AG20443 (cell line): ENCODE data around the gene TAF15.

Source experiments
- DNase-seq: peaks from one replicate; pipeline ENCODE4 v3.0.0; 2012; ENCODE audit warnings: low spot score, mixed read lengths

TAF15 gene

DNA sequence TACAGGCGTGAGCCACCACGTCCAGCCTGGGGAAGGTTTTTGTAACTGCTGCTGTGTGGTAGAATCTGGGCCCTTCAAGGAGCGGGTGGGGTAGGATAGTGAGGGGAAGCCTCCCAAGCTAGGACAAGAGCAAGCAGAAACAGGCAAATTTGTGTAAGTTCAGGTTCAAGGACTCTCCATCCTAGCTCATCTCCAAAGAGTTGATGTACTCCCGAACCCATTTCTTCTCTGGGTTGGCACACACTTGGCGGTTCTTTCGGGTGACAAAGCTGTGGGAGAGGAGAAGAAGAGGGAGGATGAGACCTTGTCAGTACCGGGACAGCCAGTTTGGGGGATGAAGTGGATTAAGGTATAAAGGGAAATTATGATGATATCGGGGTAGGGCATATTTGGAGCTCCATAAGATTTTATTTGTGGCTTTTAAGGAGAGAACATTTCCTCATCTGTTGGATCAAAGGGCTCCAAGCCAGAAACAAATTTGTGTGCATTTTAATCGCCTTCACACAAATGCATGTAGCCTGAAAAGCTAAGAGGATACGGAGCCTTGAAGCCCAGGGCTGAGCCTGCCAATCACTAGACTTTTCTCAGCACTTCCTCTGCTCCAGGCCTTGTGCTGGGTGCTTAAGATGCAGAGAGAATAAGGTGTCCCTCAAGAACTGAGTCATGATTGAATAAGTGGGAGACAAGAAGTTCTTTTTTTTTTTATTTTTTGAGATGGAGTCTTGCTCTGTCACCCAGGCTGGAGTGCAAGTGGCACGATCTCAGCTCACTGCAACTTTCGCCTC lies 63.1 kb downstream of the TAF15 start:
- DNase-seq, result no peak

DNA sequence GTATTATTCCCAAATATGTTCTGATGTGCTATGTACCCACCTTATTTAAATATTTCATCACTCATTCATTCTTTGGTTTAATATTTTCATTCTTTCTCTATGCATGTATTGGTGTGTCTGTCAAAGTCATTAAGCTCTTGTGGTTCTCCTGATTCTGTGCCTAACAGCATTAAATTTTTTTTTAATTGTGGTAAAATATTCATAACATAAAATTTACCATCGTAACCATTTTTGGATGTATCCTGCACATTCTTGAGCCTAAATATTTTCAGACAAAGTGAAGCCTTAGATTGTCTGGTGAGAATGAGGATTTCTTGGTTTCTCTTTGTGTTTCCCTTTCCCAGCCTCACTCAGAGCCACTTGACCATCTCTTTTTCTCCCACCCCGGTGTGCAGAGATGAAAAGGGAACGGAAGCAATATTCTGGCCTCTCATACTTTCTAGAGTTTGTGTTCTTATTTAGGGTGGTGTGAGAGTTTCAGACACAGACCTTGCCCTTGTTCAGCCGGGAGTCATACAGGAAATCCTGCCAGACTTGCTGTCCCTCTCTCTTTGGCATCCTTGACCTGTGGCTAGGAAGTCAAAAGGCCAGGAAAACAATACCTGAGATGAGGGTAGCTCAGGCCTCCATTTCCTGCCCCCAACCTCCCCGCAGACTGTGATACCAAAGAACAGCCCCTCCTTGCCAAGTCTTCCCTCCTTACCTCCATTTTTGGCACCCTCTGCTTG lies 66.0 kb downstream of the TAF15 start:
- no peak for DNase-seq

DNA sequence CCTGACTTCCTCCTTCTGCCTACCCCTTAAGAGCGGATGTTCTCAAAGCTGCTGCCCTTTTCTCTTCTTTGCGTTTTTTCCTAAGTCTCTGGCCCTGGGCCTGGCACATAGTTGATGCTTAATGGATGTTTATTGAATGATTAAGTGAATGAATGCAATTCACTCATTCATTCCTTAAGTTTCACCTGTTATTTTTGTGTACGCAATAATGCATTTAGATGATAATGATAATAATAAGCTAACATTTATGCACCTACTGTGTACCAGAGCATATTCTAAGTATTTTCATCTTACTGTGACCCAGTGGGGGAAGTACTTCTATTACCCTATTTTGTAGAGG lies 66.5 kb downstream of the TAF15 start:
- no peak for DNase-seq

DNA sequence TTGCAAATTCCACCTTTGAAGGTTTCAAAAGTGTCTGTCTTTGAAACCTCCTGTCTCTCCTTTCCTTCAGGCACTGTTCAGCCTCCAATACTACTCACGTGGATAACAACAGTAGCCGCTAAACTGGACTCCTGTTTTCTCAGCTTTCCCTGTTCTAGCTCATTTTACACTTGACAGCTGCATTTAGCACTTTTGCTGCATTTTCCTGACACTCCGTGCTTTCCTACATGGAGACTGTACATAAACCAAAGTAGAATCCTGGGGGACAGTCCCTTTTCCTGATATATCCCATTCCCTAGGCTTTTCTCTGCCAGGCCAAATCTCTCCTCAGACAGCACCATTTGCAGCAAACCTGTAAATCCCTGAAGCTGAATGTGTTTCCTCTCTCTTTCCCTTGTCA lies 67.2 kb downstream of the TAF15 start:
- DNase-seq, result no peak

DNA sequence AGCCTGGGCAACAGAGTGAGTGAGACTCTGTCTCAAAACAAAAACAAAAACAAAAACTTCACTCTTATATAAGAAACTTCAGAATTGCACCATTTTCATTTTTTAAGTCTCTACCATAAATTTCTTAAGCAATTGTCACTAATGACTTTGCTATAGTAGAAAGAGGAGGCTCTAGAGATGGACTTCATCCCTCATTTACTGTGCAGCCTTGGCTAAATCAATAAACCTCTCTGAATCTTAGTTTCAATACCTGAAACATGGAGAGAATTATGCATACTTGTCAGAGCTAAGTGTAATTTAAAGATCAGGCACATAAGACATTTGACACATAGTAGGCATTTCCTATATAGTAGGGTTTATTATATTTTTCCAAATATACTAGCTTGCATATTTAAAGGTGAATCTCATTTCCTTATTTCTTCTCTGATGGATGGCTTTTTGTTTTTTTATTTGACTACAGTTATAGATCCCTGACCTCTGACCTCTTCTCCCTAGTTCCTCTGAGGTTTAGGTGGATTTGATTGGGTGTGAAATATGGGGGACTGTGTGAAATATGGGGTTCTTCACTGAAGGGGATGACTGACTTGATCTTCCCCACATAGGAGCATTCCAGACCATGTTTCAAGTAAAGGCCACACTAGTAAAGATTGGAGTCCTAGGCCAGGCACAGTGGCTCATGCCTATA lies 68.2 kb downstream of the TAF15 start:
- DNase-seq, result no peak

DNA sequence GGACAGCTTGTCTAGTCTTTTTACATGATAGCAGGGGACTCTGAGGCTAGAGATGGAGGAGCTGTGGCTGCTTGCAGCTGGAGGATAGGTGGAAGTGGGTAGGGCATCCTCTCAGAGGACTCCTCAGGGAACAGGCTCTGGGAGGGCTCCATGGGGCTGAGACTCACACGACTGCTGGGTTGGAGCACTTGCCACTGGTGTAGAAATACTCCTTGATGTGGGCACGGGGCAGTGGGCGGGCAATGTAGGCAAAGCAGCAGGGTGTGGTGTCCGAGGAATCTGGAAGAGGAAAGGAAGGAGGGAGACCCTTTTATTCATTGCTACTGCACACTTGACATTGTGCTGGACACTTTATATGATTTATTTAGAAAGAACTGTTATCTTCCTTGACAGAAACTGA lies 69.1 kb downstream of the TAF15 start:
- DNase-seq, result no peak

DNA sequence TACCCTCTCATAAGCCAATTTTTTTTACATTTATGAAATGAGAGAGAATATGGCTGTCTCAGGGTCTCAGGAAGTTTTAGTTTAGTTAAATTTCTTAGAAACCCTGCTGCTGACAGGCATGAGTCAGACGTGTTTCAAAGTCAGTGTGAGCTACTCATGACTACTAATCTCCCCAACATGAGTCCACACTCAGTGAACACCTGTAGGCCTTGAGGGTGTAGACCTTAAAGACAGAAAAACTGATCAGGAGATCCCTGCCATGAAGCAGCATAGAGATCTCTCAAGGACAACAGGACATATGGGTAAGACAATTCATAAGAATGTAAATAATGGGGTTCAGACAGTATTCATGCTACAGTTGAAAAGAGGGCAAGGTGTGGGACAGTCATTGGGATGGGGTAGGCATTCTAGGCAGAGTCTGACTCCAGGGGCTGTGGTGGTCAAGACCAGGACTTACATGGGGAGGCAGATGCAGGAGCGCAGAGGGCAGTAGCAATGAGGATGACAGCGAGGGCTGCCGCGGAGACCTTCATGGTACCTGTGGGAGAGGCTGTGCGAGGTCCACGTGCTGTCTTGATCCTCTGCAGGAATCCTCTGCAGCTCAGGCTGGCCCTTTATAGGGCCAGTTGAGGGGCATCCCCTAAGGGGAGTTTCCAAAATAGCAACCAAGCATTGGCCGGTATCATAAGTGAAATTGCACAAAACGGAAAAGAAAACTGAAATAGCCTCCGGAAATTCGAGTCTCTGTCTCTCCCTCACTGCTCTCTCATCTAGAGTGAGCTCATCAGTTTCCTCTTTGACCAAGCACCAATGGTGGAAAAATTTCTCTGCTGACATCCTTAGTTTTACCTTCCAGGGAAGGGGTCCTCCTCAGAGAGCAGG lies 70.7 kb downstream of the TAF15 start, which contains the start of gene CCL5:
TSS of gene CCL5 (minus strand) at position 588 of the 882 bp plus-strand sequence.
- DNase-seq, result no peak

DNA sequence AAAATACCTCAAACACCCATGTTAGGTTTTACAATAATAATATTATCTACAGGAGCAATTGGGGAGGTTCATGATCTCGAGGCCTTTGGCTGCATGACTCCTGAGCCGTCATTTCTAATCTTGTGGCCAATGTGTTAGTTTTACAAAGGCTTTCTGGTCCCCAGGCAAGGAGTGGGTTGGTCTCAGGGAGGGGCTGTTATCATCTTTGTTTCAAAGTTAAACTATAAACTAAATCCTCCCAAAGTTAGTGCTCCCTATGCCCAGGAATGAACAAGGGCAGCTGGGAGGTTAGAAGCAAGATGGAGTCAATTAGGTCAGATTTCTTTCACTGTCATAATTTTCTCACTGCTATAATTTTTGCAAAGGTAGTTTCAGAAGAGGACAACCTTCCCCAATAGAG lies 80.0 kb downstream of the TAF15 start:
- no peak for DNase-seq

DNA sequence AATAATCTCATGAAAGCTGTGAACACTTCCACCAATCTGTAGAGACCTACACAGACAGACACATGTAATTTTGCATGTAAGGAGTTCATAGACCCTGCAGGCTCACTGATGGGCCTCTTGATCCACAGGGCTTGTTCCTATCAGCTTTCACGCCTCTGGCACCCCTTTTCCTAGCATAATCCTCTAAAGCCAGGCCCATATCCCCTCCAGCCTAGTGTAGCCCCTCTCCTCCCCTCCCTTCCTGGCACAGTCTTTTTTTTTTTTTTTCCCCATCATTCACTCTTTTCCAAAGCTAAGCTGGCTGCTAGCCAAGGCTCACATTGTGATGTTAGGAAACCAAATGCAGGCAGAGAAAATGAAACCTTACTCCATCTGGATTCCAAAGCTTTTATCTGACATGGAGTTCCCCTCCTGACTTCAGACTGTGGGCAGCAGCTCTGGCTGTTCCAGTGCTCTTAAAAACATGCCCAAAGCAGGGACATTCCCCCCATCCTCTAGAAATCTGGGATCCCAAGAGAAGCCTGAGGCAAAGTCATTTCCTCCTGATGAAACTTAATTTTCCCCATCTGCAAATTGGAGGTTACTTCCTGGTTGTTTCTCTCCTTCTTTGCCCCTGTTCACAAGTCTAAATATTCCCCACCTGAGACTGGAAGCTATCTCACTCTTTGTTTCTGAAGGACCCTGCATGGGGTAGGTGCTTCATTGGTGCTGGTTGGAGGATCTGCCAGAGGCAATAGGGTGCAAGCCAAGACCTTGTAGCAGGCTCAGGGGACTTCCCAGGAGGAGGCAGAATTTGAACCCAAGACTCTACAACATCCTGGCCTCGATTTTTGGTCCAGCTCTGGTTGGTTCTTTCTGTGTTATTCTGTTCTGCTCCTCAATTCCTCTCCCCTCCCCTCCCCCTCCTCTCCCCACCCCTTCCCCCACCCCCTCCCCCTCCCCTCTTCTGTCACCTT lies 80.8 kb downstream of the TAF15 start:
- DNase-seq, result no peak

DNA sequence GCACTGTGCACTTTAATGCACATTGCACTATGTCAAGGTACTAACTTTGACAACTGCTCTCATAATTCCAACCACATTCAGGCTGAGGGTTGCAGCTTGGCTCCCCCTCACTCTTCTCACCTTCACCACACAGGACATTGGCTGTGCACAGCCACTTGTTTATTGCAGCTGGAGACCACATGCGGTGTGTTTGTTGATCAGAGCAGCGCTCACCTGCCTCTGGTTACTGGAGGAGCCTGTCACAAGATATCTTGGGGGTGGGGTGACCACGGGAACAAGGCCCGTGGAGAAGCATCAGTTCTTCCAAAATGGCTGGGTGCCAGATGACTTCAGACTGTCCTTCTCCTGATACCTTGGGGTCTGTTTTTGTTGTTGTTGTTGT lies 81.5 kb downstream of the TAF15 start:
- DNase-seq, result no peak

DNA sequence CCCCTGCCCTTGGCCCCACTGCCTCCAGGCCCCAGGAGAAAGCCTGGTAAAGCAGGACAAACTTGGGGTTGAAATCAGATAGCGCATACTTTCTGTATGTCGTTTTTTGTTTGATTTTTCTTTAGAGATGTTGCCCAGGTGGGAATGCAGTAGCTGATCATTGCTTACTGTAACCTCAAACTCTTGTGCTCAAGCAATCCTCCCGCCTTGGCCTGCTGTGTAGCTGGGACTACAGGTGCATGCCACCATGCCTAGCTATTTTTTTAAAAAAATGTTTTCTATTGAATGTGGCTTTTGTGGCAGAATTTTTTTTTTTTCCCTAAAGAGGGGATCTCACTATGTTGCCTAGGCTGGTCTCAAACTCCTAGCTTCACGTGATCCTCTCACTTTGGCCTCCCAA lies 82.0 kb downstream of the TAF15 start:
- DNase-seq, result no peak

DNA sequence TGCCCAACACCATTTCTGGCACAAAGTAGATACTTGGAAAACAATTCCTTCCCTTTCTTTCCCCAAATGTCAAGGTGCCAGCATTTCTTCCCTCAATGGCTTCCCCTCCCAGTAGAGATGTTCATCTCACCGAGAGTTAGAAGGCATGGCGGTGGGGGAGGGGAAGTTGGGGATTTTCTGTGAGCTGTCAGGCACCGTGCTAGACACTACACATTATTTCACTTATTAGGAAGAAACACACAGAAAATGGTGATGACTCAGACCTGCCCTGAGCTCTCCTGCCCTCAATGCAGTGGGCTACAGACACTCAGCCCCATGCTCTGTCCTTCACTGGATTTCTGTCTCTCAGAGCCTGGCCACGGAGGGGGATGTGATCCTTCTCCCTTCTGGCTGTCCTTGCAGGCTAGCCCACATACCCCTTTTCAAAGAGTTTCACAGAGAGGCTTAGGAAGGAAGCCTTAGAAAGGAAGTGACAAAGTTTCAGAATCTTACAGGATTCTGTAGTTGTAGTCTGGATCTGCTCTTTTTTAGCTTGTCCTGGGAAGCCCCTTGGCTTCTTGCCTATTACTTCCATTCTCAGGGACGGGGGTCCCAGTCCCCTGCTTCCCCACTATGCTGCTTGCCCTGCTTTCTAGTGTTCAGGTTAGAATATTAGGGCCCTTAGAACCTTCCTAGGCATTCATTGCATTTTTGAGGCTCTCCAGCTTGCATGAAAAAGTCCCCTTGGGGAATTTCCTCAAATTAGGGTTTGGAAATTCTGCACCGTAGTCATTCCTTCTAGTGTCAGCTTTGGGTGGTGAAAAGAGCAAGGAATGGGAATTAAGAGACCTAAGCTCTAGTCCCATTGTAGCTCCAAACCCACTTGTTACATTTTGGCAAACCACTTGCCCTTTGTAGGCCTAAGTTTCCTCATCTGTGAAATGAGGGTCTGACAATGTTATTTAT lies 83.1 kb downstream of the TAF15 start:
- no peak for DNase-seq

DNA sequence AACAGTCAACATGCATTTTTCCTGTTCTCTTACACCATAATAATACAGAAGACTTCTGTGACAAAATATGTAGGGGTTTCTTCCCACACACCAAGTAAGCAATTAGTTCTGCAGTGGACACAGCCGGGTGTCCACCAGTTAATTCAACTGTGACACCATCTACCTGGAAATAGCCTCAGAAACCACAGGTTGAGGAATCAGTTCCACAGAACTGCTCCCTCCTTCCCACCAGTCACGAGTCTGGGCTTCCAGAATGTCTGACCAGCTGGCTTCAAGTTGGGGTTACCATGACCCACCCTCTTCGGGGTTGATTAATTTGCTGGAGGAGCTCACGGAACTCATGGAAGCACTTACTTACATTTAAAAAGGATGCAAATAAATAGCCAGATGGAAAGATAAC lies 84.5 kb downstream of the TAF15 start:
- DNase-seq, result no peak

DNA sequence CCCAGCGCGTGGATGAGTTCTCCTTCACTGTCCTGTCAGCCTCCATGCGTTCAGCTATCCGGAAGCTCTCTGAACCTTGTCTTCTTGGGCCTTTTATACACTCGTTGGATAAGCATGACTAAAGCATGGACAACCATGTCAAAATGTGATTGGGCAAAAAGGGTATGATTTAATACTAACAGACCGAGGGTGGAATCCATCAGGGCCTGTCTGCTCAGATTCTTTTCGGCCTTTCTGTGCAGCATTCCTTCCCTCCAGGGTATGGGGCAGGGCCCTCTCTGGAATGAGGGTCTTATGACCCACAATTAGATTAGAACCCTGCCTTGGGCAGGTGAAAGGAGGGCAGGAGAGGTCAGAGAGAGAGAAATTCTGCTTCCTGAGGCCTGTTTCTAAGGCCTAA lies 84.9 kb downstream of the TAF15 start:
- DNase-seq, result no peak

DNA sequence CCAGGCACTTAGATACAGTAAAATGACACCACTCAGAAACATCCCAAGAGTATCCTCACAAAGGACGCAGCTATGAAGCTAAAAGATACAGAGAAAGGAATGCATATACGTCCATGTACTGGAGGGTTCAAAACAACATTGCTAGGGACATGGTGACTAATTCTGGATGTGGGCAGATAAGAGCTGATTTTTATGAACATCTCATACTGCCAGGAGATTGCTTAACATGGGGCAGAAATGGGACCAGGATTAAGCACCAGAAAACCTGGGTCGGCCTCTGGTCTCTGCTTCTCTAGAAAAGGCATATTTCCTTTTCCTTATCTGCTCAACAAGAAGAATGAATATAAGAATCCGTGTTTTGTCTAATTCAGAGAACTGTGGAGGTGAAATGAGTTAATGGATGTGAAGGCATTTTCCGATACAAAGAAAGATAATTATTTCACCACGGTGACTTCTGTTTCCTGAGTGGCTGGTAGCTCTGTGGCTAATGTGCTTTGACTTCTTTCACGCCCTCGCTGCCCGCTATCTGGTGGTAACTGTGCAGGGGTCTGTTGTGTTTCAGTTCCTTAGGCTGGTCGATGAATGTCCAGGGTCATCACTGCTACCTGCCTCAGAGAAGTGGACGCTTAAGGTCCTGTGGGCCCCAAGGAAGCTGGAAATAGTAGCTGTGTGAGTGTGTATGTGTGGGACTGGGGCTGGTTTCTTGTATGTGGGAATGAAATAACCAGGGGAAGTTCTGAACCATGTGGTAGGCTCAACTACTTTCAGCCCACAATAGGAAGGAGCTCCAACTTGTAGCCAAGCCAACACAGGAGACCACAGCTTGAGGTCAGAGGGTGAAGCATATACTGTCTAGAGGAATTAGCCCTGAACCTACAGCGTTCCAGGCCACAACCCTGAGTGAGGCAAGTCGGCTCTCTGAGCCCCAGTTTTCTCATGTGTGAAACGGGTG lies 86.6 kb downstream of the TAF15 start:
- DNase-seq, result no peak
